Measurements from ENCODE around the gene CLCN3. TPM values are rescaled to one million over a fixed set of nuclear protein-coding genes. Genes with fewer than 3 reads are reported as not detected.
A peak's percentile ranks its signal among the peaks of the same experiment; 100 is the strongest.

Gene CLCN3
- total RNA-seq, 1 donor from 2014 or later, result 19.6 TPM

GRCh38 chr4:169652535-169652934 lies 32.2 kb downstream of the CLCN3 start:
- Histone ChIP-seq H3K9me3 (no peaks in the 10 kb centered on the region), H3K27ac (no peak overlapping the region), H3K36me3 (no peaks in the 10 kb centered on the region), H3K4me1 (no peaks in the 10 kb centered on the region), H3K4me3 (no peak overlapping the region), H3K27me3 (no peaks in the 10 kb centered on the region)
- no peak for DNase-seq (ENCODE audit: extremely low spot score in 2 of 2)
- no peak for TF ChIP-seq POLR2AphosphoS5 (IDR thresholded peaks at IDR 0.05; ENCODE audit: insufficient read depth in 1 of 2, low read depth in 1 of 2)
- TF ChIP-seq POLR2A (IDR thresholded peaks at IDR 0.05), result no peak
- no peak for TF ChIP-seq CTCF (IDR thresholded peaks at IDR 0.05)
- intact Hi-C loops (cut with DNase I), result no loop called here

- Histone ChIP-seq H3K36me3 (no peaks in the 10 kb centered on the region), H3K27me3 (no peaks in the 10 kb centered on the region), H3K4me3 (no peak overlapping the region), H3K9me3 (no peaks in the 10 kb centered on the region), H3K4me1 (peaks cover 11% of the 10 kb centered on the region), H3K27ac (no peak overlapping the region)
- no peak for DNase-seq (ENCODE audit: extremely low spot score in 2 of 2)
- TF ChIP-seq POLR2A (IDR thresholded peaks at IDR 0.05), result no peak
- no peak for TF ChIP-seq POLR2AphosphoS5 (IDR thresholded peaks at IDR 0.05; ENCODE audit: insufficient read depth in 1 of 2, low read depth in 1 of 2)
- TF ChIP-seq CTCF (IDR thresholded peaks at IDR 0.05), result no peak
- intact Hi-C loops (cut with DNase I), result no loop called here
These were observed 35.0 kb downstream of the CLCN3 start for GRCh38 chr4:169655401-169655800.

- intact Hi-C loops (cut with DNase I), result no loop called here
- H3K27me3 ChIP-seq, result no peaks in the 10 kb centered on the region
- H3K9me3 ChIP-seq, result no peaks in the 10 kb centered on the region
- peak overlapping the region; percentile 79 for H3K27ac ChIP-seq
- no peak overlapping the region for H3K4me3 ChIP-seq
- no peaks in the 10 kb centered on the region for H3K36me3 ChIP-seq
- TF ChIP-seq POLR2AphosphoS5 (IDR thresholded peaks at IDR 0.05; ENCODE audit: insufficient read depth in 1 of 2, low read depth in 1 of 2) (no peak), POLR2A (IDR thresholded peaks at IDR 0.05) (no peak), CTCF (IDR thresholded peaks at IDR 0.05) (no peak)
- peaks cover 18% of the 10 kb centered on the region for H3K4me1 ChIP-seq
- DNase-seq (ENCODE audit: extremely low spot score in 2 of 2), result no peak
These were observed 37.2 kb downstream of the CLCN3 start for GRCh38 chr4:169657470-169658107.

GRCh38 chr4:169658196-169658595 lies 37.8 kb downstream of the CLCN3 start:
- Histone ChIP-seq H3K4me1 (peaks cover 18% of the 10 kb centered on the region), H3K27ac (peak overlapping the region; percentile 79)
- intact Hi-C loops (cut with DNase I), result no loop called here

More at GRCh38 chr4:169658196-169658595, 37.8 kb downstream of the CLCN3 start:
- Histone ChIP-seq H3K36me3 (no peaks in the 10 kb centered on the region), H3K27me3 (no peaks in the 10 kb centered on the region), H3K9me3 (no peaks in the 10 kb centered on the region), H3K4me3 (no peak overlapping the region)
- DNase-seq (ENCODE audit: extremely low spot score in 2 of 2), result no peak
- no peak for TF ChIP-seq POLR2AphosphoS5 (IDR thresholded peaks at IDR 0.05; ENCODE audit: insufficient read depth in 1 of 2, low read depth in 1 of 2)
- no peak for TF ChIP-seq CTCF (IDR thresholded peaks at IDR 0.05)
- no peak for TF ChIP-seq POLR2A (IDR thresholded peaks at IDR 0.05)

Measured in vagina (tissue), 2 donors.